Memory B cell (primary cell): ENCODE data around the gene GLI1.
"Not testable (repeated sequence)": the region's sequence is repeated elsewhere in the genome, so short reads cannot be mapped to it uniquely, and the experiment has no call there.

ENCODE experiments used
- ATAC-seq: fragments of 150-1000 bp; cut with Tn5 transposase; 2 replicates; pipeline ENCODE4 v1.10.0; 2021; ENCODE audit warnings: low read depth, mild to moderate bottlenecking, moderate library complexity
- DNase-seq, 2 donors: peaks; one replicate each; pipeline ENCODE4 v3.0.0; 2022; ENCODE audit warnings: low spot score in 2 of 2
- H3K27ac Mint-ChIP-seq: one replicate; pipeline ENCODE4 v1.8.0; 2022; ENCODE audit warnings: mild to moderate bottlenecking, moderate library complexity, mixed read lengths
- H3K27me3 Mint-ChIP-seq: one replicate; pipeline ENCODE4 v1.8.0; 2022; ENCODE audit warnings: mixed read lengths
- H3K36me3 Mint-ChIP-seq: one replicate; pipeline ENCODE4 v1.8.0; 2022; ENCODE audit warnings: mild to moderate bottlenecking, mixed read lengths
- H3K4me1 Mint-ChIP-seq: one replicate; pipeline ENCODE4 v1.8.0; 2022; ENCODE audit warnings: mixed read lengths
- H3K4me3 Mint-ChIP-seq: one replicate; pipeline ENCODE4 v1.8.0; 2022; ENCODE audit warnings: mild to moderate bottlenecking, moderate library complexity, mixed read lengths
- H3K9me3 Mint-ChIP-seq: one replicate; pipeline ENCODE4 v1.8.0; 2022; ENCODE audit warnings: mixed read lengths

Gene GLI1

GRCh38 chr12:57515934-57516541 is 56.5 kb downstream of the GLI1 start:
- Mint-ChIP-seq H3K36me3 (peaks cover 41% of the 10 kb centered on the region), H3K4me1 (peaks cover 19% of the 10 kb centered on the region), H3K27me3 (no peaks in the 10 kb centered on the region), H3K4me3 (no peak overlapping the region), H3K27ac (no peak overlapping the region), H3K9me3 (no peaks in the 10 kb centered on the region)
- ATAC-seq (no peak), DNase-seq (no peak)

- no peak overlapping the region for H3K4me3 Mint-ChIP-seq
- ATAC-seq (no peak), DNase-seq (no peak)
- peaks cover 41% of the 10 kb centered on the region for H3K36me3 Mint-ChIP-seq
- no peaks in the 10 kb centered on the region for H3K9me3 Mint-ChIP-seq
- H3K27ac Mint-ChIP-seq: peak overlapping the region; percentile 83
- H3K4me1 Mint-ChIP-seq: peaks cover 22% of the 10 kb centered on the region
- H3K27me3 Mint-ChIP-seq: no peaks in the 10 kb centered on the region
Observed at GRCh38 chr12:57516617-57517153, 57.1 kb downstream of the GLI1 start.

GRCh38 chr12:57517187-57517586 is 57.6 kb downstream of the GLI1 start:
- H3K27ac Mint-ChIP-seq: peak overlapping the region; percentile 83
- no peaks in the 10 kb centered on the region for H3K9me3 Mint-ChIP-seq
- H3K36me3 Mint-ChIP-seq: peaks cover 37% of the 10 kb centered on the region
- ATAC-seq: no peak
- no peaks in the 10 kb centered on the region for H3K27me3 Mint-ChIP-seq
- no peak for DNase-seq
- H3K4me3 Mint-ChIP-seq: no peak overlapping the region
- H3K4me1 Mint-ChIP-seq: peaks cover 25% of the 10 kb centered on the region

- not testable (repeated sequence) for DNase-seq, H3K9me3 Mint-ChIP-seq, H3K4me3 Mint-ChIP-seq, ATAC-seq, H3K27me3 Mint-ChIP-seq
- Mint-ChIP-seq H3K4me1 (peaks cover 25% of the 10 kb centered on the region), H3K36me3 (peaks cover 33% of the 10 kb centered on the region), H3K27ac (peak overlapping the region; percentile 83)
Observed at GRCh38 chr12:57517718-57518117, 58.1 kb downstream of the GLI1 start.

GRCh38 chr12:57518176-57518919 is 58.8 kb downstream of the GLI1 start:
- H3K4me3 Mint-ChIP-seq: peak overlapping the region; percentile 97
- ATAC-seq: no peak
- no peak for DNase-seq
- peak overlapping the region; percentile 83 for H3K27ac Mint-ChIP-seq
- no peaks in the 10 kb centered on the region for H3K9me3 Mint-ChIP-seq
- H3K4me1 Mint-ChIP-seq: peaks cover 28% of the 10 kb centered on the region
- peaks cover 26% of the 10 kb centered on the region for H3K36me3 Mint-ChIP-seq
- no peaks in the 10 kb centered on the region for H3K27me3 Mint-ChIP-seq

- Mint-ChIP-seq H3K9me3 (no peaks in the 10 kb centered on the region), H3K4me3 (peak overlapping the region; percentile 97), H3K27me3 (no peaks in the 10 kb centered on the region), H3K4me1 (peaks cover 35% of the 10 kb centered on the region), H3K27ac (peak overlapping the region; percentile 99), H3K36me3 (peaks cover 24% of the 10 kb centered on the region)
- DNase-seq (peak in 1 of 2 donors; percentile 29), ATAC-seq (no peak)
Observed at GRCh38 chr12:57518920-57519795, 59.6 kb downstream of the GLI1 start.

- H3K4me1 Mint-ChIP-seq: peaks cover 39% of the 10 kb centered on the region
- DNase-seq: peak in 1 of 2 donors; percentile 29
- no peaks in the 10 kb centered on the region for H3K27me3 Mint-ChIP-seq
- H3K9me3 Mint-ChIP-seq: no peaks in the 10 kb centered on the region
- no peak for ATAC-seq
- H3K4me3 Mint-ChIP-seq: peak overlapping the region; percentile 97
- peaks cover 24% of the 10 kb centered on the region for H3K36me3 Mint-ChIP-seq
- H3K27ac Mint-ChIP-seq: peak overlapping the region; percentile 99
Observed at GRCh38 chr12:57519796-57520052, 60.1 kb downstream of the GLI1 start.

GRCh38 chr12:57520053-57520818 is 60.7 kb downstream of the GLI1 start, which contains the start of gene DDIT3:
TSS of gene DDIT3 (minus strand) at chr12:57520514. CDS start at chr12:57517406, 3,108 bp downstream.
- peak within 1 kb of the TSS; percentile 99 for H3K27ac Mint-ChIP-seq
- H3K27me3 Mint-ChIP-seq: no peaks in the 10 kb centered on the region
- H3K9me3 Mint-ChIP-seq: no peaks in the 10 kb centered on the region
- ATAC-seq (peak; percentile 73), DNase-seq (peak; percentile 97 to 99)
- peaks cover 42% of the 10 kb centered on the region for H3K4me1 Mint-ChIP-seq
- peak within 1 kb of the TSS; percentile 97 for H3K4me3 Mint-ChIP-seq
- H3K36me3 Mint-ChIP-seq: peaks cover 23% of the 10 kb centered on the region

- ATAC-seq (no peak), DNase-seq (peak in 1 of 2 donors; percentile 40)
- no peaks in the 10 kb centered on the region for H3K27me3 Mint-ChIP-seq
- H3K4me3 Mint-ChIP-seq: peak overlapping the region; percentile 97
- H3K36me3 Mint-ChIP-seq: peaks cover 16% of the 10 kb centered on the region
- H3K27ac Mint-ChIP-seq: peak overlapping the region; percentile 99
- no peaks in the 10 kb centered on the region for H3K9me3 Mint-ChIP-seq
- peaks cover 46% of the 10 kb centered on the region for H3K4me1 Mint-ChIP-seq
Observed at GRCh38 chr12:57521525-57522010, 62.0 kb downstream of the GLI1 start.
